Myocyte (in vitro differentiated cells): ENCODE data around the gene HLA-DQA1. TPM values are rescaled to one million over a fixed set of nuclear protein-coding genes. Genes with fewer than 3 reads are reported as not detected.
A peak's percentile ranks its signal among the peaks of the same experiment; 100 is the strongest.
"Not testable (repeated sequence)": the region's sequence is repeated elsewhere in the genome, so short reads cannot be mapped to it uniquely, and the experiment has no call there.

Experiments
- DNase-seq: peaks from one replicate; pipeline ENCODE4 v3.0.0-alpha.2; 2012; ENCODE audit warnings: low read depth
- total RNA-seq: library from RNA; depleted of rRNA; stranded (reverse); fragments of >200 nt; gene quantifications from 2 replicates; pipeline ENCODE4 v1.2.3, GENCODE V29; 2014

HLA-DQA1 gene
- total RNA-seq, 1 donor from 2014 or later: not detected

DNA sequence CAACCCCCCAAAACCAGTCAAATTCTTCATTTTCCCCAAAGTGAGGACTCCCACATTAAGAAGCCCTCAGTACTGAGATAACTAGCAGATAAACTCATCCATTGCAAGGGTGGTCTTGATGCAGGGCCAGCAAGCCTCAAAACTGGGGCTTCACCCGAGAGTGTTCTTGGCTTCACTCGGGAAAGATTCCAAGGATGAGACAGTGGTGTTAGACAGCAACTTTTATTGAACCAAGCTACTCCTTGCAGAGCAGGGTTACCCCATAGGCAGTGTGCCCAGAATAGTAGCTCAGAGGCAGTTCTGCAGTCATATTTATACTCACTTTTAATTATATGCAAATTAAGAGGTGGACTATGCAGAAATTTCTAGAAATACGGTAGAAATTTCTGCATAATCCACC, 15.8 kb upstream of the HLA-DQA1 start:
- no peak for DNase-seq

DNA sequence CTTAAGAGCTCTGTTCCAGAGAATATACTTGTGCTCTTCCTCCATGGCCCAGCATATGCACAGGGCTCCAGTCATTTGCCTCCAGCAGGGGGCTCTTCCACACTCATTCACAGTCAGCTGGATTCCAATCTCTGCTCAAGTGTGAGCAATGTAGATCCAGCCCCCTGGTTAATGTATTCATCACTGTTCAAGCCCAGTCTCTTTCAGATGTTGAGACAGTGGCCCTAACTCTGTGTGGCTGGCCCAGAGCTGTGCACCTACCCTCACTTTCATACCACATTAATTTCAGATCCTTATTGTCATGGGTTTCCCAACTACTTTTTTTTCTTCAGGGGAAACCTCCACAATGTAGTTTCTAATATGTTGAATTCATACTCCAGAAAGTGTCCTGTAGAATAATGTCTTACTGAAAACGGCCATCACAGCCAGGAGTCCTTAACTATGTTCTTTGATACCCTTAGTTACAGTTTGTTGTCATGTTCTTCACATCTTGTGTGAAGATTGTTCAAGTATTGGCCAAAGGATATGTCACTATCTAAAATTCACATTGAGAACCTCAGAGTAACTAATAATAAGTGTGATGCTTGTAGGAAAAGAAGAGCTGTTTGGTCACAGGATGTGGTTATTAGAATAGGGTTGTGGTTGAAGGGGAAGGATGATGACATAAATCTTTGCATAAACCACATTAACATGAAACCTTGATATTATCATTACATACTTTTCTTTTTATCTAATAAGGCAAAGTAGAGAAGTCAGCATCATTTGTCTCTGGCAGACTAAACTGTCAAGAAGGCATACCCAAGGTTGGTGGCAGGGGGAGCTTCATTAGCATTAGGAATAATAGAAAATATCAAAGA, 14.4 kb upstream of the HLA-DQA1 start:
- peak; percentile 31 for DNase-seq

DNA sequence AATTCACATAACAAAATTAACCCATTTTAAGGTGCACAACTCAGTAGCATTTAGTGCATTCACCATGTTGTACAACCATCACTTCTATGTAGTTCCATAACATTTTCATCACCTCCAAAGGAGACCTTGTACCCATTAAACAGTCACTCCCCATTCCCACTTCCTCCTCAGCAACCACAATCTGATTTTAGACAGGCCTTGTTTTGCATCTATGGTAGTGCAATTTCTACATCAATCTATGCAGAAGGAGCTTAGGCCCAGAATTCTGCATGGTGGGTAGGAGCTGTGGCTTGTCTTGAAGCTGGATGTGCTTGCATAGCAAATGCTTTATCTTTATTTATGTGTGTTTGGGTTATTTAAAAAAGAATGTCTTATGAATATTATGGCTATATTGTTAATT, 13.5 kb upstream of the HLA-DQA1 start:
- no peak for DNase-seq

DNA sequence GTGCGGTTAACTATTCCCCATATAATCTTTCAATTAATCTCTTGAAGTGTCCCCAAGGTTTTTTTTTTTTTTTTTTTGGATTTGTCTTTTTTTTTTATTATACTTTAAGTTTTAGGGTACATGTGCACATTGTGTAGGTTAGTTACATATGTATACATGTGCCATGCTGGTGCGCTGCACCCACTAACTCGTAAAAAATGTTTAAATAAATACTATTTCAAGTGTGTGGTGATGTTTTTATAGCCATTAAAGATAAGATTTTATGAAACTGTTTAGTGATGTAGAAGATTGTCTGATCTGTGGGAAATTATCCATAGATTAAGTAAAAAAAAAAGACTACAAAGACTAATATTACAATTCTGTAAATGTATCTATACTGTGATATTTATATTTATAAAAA, 12.6 kb upstream of the HLA-DQA1 start:
- no peak for DNase-seq

DNA sequence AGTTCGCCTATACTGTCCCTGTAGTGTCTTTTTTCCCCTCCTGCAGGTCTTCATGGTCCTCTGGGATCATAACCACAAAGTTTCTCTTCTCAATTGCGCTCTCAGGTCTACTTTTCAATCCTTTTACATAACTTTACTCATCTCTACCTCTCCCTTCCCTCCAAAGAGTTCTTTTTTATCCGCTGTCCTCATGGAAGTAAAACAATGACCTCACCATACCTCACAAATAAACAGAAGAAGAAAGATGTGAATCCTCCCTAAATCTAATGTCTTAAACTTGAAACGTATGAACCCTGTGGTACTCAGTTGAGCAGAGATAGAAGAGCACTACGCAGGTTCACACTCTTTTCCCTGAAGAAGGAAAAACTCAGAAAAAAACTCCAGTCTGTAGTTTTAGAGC, 12.1 kb upstream of the HLA-DQA1 start:
- DNase-seq: no peak

DNA sequence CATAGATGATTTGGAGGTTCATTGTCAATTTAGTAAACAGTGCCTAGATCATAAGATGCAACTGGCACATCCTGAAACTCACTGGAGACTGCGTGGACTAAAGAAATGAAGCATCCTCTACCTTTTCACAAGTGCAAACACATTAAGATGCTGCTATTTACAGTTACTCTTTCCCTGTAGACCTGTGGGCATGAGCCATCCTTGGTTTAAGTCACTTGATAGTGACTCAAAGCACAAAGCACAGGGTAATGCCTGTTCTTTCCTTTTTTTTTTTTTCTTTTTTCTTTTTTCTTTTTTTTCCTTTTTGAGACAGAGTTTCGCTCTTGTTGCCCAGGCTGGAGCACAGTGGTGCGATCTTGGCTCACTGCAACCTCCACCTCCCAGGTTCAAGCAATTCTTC, 10.0 kb upstream of the HLA-DQA1 start:
- DNase-seq: no peak

DNA sequence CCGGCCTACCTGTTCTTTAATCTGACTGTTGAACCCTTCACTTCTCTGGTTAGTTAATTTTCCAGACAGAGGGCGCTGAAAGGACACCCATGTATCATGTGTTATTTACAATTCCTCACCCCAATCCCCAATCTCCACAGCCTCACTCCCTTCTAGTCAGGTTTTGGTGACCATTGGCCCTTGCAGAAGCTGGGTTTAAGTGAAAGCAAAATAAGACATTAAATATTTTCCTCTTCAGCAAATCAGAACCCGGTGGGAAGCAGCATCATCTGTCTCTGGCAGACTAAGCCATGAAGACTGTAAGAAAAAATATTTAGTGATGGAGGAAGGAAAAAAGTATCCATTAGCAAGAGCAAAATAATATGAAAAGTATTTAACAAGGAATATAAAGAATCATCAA, 9.4 kb upstream of the HLA-DQA1 start:
- peak; percentile 29 for DNase-seq

DNA sequence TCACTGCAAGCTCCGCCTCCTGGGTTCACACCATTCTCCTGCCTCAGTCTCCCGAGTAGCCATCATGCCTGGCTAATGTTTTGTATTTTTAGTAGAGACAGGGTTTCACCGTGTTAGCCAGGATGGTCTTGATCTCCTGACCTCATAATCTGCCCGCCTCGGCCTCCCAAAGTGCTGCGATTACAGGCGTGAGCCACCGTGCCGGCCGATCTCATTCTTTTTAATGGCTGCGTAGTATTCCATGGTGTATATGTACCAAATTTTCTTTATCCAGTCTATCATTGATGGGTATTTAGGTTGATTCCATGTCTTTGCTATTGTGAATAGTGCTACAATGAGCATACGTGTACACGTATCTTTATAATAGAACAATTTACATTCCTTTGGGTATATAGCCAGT, 7.4 kb upstream of the HLA-DQA1 start:
- DNase-seq: not testable (repeated sequence)

DNA sequence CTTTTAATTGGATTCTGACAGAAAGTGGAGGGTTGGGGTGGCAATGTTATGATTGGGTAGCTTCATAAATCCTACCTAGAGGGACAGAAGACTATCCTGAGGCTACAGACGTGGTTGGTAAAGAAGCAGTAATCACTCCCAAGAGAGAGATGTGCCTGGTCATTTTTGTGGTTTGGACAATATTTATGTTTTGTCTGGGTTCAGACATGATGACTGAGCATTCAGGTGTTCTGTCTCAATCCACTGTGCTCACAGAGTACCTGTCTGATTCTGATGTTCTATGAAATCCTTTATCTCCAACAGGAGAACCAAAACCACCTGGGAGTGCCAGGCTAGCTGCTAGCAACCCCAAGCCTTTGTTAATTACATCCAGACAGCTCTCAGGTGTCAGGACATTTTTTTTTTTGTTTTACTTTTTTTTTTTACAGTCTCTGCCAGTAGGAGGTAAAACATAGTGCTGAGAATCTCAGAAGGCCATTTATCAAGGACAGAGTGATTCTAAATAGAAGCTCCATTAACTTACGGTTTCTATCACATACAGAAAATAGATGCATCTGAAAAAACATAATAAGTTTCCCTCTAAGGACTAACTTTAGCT, 1.6 kb upstream of the HLA-DQA1 start:
- no peak for DNase-seq

DNA sequence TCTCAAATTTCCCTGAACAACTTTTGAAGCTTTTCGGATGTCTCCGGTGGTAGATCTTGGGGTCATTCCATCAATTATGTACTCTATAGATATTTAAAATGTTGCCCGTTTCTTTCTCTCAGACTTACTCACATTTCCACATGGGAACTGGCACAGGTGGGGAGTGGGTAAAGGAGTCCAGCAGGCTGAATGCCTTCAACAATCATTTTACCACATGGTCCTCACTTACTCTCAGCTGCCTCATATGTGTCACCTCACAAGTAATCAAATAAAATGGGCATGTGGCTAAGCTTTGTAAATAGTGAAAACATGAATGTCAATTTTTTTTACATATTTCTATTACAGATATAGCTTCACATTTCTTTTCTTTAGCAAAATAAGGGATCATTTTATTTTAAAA, 677 bp downstream of the HLA-DQA1 start:
- no peak for DNase-seq

DNA sequence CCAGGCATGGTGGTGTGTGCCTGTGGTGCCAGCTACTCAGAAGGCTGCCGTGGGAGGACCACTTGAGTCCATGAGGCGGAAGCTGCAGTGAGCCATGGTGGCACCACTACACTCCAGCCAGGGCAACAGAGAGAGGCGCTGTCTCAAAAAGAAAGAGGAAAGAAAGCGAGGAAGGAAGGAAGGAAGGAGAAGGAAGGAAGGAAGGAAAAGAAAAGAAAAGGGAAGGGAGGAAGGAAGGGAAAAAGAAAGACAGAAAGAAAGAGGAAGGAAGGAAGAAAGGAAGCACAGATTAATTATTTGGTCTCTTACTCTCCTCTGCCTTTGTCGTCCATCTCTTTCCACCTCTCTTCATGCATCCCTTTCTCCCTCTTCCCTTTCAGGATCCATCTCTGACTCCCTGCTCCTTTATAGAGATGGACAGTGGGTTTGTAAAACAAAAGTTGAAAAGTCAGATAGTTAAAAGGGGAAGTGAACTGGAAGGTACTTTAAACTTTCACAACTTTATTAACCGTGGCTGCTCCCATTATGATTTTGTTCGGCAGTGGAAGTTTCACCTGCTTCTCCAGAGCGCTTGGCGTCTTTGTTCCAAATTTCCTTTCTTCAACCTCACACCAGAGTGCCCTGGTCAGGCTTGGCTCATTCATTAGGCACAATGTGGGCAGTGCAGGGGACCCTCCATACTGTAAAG, 1.5 kb downstream of the HLA-DQA1 start:
- no peak for DNase-seq

DNA sequence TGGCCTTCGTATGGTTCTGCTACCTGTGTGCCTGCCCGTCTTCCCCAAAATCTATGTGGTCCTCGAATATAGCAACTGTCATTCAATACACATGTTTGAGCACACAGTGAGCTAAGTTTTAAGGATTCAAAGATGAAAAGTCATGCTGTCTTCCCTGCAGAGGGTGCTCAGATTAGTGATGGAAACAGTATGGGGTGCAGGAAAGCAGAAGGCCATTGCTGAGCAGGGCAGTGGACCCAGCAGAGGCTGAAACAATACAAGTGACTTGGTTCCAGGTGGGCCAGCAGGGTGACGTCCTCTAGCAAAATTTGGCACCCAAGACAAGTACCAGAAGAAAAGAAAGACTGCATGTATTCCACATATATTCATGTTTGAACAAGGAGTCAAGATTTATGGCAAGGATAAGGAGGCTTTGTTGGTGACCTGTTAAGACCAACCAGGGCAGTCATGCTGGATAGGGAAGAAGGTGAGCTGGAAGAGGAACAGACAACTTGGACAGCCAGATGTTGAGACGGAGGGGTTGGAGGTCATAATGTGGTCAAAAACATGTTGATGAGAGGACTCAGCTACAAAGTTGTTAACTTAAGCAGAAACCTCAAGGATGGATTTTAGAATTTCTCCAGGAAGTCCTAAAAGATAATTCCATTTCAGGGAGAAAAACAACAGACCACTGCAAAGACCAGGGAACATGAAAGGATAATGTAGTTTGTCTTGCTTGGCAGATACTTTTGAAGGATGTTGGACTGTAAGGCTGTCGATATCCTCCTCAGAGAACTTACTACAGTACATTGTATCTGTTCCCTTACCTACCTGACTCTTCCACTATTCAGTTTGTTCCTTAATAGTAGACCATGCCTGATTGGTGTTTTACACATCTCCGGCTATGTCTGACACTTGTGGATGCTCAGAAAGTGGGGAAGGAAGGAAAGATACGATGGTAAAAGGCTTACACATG, 2.5 kb downstream of the HLA-DQA1 start:
- no peak for DNase-seq

DNA sequence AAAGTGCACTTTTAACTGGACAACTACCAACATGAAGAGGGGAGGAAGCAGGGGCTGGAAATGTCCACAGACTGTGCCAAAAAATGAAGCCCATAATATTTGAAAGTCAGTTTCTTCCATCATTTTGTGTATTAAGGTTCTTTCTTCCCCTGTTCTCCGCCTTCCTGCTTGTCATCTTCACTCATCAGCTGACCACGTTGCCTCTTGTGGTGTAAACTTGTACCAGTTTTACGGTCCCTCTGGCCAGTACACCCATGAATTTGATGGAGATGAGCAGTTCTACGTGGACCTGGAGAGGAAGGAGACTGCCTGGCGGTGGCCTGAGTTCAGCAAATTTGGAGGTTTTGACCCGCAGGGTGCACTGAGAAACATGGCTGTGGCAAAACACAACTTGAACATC, 3.9 kb downstream of the HLA-DQA1 start:
- DNase-seq: no peak

DNA sequence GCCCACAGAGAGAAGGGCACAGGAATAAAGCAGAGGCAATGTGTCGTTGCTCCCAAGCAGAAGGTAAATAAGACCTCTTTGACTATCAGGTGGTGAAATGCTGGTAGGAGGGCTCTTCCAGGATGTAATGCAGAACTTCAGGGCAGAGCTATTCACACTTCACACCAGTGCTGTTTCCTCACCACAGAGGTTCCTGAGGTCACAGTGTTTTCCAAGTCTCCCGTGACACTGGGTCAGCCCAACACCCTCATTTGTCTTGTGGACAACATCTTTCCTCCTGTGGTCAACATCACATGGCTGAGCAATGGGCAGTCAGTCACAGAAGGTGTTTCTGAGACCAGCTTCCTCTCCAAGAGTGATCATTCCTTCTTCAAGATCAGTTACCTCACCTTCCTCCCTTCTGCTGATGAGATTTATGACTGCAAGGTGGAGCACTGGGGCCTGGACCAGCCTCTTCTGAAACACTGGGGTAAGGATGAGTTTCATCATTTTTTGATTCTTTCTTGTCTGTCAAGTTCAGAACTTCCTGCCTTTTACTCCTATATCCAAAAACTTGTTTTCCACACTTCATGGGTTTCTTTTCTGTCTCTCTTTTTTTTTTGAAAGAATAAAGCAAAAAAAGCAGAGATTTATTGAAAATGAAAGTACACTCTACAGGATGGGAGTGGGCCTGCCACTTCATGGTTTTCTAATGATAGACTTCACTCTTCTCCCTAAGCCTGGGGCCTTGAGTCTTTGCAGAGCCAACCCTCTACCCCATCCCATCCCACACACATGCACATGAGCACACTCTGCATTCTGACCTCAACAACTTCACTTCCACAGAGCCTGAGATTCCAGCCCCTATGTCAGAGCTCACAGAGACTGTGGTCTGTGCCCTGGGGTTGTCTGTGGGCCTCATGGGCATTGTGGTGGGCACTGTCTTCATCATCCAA, 4.8 kb downstream of the HLA-DQA1 start:
- DNase-seq: not testable (repeated sequence)

DNA sequence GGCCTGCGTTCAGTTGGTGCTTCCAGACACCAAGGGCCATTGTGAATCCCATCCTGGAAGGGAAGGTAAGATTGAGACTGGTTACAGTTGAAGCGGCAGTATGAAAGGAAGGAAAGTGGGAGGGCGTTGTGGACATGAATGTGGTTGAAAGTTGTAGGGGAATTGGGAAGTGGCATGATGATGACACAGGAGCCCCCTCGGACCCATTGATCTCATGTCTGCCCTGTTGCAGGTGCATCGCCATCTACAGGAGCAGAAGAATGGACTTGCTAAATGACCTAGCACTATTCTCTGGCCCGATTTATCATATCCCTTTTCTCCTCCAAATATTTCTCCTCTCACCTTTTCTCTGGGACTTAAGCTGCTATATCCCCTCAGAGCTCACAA, 5.5 kb downstream of the HLA-DQA1 start:
- DNase-seq: no peak

DNA sequence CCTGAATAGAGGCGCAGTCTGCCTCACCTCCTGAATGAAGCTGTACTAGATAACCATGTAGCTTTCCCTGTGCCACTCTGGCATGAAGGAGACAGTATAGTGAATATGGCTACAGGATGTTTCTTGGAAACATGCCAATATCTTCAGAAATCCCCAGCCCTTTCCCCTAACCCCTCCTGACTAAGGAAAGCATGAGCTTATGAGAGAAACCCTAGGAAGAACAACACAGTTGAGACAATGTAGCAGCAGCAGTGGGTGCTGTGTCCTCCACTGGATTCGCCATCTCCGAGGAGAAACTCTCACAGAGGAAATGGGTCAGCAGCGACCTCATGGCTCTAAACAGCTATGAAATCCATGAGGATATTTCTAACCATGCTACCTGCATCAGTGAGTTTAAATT, 6.7 kb downstream of the HLA-DQA1 start:
- DNase-seq: no peak

DNA sequence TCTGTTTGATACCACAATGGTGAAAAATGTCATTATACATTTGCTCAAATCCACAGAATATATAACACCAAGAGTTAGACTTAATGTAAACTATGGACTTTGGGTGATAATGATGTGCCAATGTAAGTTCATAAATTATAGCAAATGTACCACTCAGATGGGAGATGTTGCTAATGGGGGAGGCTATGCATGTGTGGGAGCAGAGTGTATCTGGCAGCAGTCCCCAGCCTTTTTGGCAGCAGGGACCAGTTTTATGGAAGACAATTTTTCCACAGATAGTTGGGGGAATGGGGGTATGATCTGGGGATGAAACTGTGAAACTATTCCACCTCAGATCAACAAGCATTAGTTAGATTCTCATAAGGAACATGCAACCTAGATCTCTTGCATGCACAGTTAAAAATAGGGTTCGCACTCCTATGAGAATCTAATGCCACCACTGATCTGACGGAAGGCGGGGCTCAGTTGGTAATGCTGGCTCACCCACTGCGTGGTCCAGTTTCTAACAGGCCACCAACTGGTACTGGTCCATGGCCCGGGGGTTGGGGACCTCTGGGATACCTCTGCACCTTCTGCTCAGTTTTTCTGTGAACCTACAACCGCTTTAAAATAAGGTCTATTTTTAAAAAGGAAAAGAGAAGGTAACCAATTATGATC, 8.0 kb downstream of the HLA-DQA1 start:
- DNase-seq: no peak

DNA sequence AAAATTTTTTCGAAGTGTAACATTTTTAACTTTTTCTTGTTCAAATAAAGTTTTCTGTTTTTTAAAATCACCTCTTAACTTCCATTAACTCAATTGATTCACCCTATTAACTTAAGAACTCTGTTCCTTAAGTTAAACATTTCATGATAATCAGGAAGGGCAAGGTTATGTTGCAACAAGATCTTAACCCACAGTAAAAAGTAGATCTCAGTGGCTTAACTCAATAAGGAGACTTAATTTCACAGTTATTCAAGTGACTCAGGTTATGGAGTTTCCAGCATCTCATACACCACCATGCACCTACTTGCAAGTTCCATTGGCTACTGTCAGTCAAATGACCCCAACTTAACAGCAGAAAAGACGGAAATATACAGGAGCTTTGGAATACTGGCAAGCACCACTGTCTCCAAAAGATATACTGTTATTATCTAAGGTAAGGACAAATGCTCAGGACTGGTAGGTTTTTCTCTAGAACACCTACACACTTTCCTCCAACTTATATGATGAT, 18.1 kb downstream of the HLA-DQA1 start:
- DNase-seq: no peak

DNA sequence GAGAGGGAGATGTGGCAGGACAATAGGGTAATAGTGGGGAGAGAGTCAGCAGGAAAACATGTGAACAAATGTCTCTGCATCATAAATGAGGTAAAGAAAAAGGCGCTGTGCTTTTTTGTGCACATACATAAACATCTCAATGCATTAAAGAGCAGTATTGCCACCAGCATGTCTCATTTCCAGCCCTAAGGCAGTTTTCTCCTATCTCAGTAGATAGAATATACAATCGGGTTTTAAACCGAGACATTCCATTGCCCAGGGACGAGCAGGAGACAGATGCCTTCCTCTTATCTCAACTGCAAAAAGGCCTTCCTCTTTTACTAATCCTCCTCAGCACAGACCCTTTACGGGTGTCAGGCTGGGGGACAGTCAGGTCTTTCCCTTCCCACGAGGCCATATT, 20.1 kb downstream of the HLA-DQA1 start:
- DNase-seq: not testable (repeated sequence)
